WTC11 (cell line): ENCODE data around the gene OR3A3. TPM values are rescaled to one million over a fixed set of nuclear protein-coding genes. Genes with fewer than 3 reads are reported as not detected.
"Not testable (repeated sequence)": the region's sequence is repeated elsewhere in the genome, so short reads cannot be mapped to it uniquely, and the experiment has no call there.

Experiments used
- ATAC-seq: fragments of 200-7000 bp; cut with Tn5 transposase; 2 replicates; pipeline ENCODE4 v1.10.0; 2021; ENCODE audit warnings: mild to moderate bottlenecking, moderate library complexity
- CTCF ChIA-PET: fragments of 300-600 bp; sonication (Branson Sonifier 250); formaldehyde crosslinking; loops from one replicate; lab custom pipeline; 2021; ENCODE audit warnings: antibody characterized with exemption; lab: Charles Lee
- POLR2A ChIA-PET: fragments of 350-600 bp; sonication (Branson Sonifier 250); formaldehyde crosslinking; loops from one replicate; lab custom pipeline; 2021; ENCODE audit warnings: antibody characterized with exemption; lab: Charles Lee
- DNase-seq: peaks from one replicate; pipeline ENCODE4 v3.0.0; 2021; ENCODE audit warnings: low spot score
- H3K27ac Mint-ChIP-seq: 2 replicates; pipeline ENCODE4 v1.8.0; 2021; ENCODE audit warnings: mixed read lengths
- H3K27me3 Mint-ChIP-seq: 2 replicates; pipeline ENCODE4 v1.8.0; 2021; ENCODE audit warnings: low read depth, mild to moderate bottlenecking, moderate library complexity, mixed read lengths
- H3K36me3 Mint-ChIP-seq: 2 replicates; pipeline ENCODE4 v1.8.0; 2021; ENCODE audit warnings: mixed read lengths
- H3K4me1 Mint-ChIP-seq: 2 replicates; pipeline ENCODE4 v1.8.0; 2022; ENCODE audit warnings: mixed read lengths
- H3K4me3 Mint-ChIP-seq: 2 replicates; pipeline ENCODE4 v1.8.0; 2021; ENCODE audit warnings: mild to moderate bottlenecking, moderate library complexity, mixed read lengths
- H3K9me3 Mint-ChIP-seq: 2 replicates; pipeline ENCODE4 v1.8.0; 2021; ENCODE audit warnings: mixed read lengths
- ARID4B ChIP-seq: sonication (generic); formaldehyde crosslinking; IDR thresholded peaks from 2 replicates; pipeline ENCODE4 v1.8.0; 2023; ENCODE audit warnings: missing genetic modification reagents, mild to moderate bottlenecking, borderline replicate concordance
- CDX4 ChIP-seq: fragments of 250-450 bp; sonication (Bioruptor Pico); IDR thresholded peaks from 2 replicates; pipeline ENCODE4 v1.9.0; 2021; ENCODE audit warnings: moderate library complexity, mild to moderate bottlenecking, inconsistent platforms, borderline replicate concordance
- CTCF ChIP-seq: fragments of 200-600 bp; IDR thresholded peaks from 2 replicates; pipeline ENCODE4 v1.8.0; 2022; ENCODE audit warnings: antibody characterized with exemption
- ELF4 ChIP-seq: sonication (generic); formaldehyde crosslinking; IDR thresholded peaks from 2 replicates; pipeline ENCODE4 v1.8.1; 2022; ENCODE audit warnings: low read depth, mild to moderate bottlenecking, moderate library complexity, missing genetic modification reagents
- ETV6 ChIP-seq: sonication (generic); formaldehyde crosslinking; IDR thresholded peaks from 2 replicates; pipeline ENCODE4 v1.8.1; 2022; ENCODE audit warnings: mild to moderate bottlenecking, missing genetic modification reagents
- FOXK1 ChIP-seq: sonication (generic); formaldehyde crosslinking; IDR thresholded peaks from 2 replicates; pipeline ENCODE4 v1.8.0; 2022; ENCODE audit warnings: mild to moderate bottlenecking, moderate library complexity, missing genetic modification reagents
- FOXP4 ChIP-seq: sonication (generic); formaldehyde crosslinking; IDR thresholded peaks from 2 replicates; pipeline ENCODE4 v1.8.0; 2022; ENCODE audit warnings: mild to moderate bottlenecking, missing genetic modification reagents
- GTF2I ChIP-seq: fragments of 250-450 bp; sonication (Bioruptor Pico); conservative IDR thresholded peaks from 2 replicates; pipeline ENCODE4 v1.4.0; 2021; ENCODE audit warnings: mild to moderate bottlenecking
- JUN ChIP-seq: sonication (generic); formaldehyde crosslinking; IDR thresholded peaks from 2 replicates; pipeline ENCODE4 v1.8.0; 2023; ENCODE audit warnings: mild to moderate bottlenecking, missing genetic modification reagents
- MAX ChIP-seq: sonication (generic); formaldehyde crosslinking; IDR thresholded peaks from 2 replicates; pipeline ENCODE4 v1.8.0; 2022; ENCODE audit warnings: mild to moderate bottlenecking, missing genetic modification reagents
- NFYB ChIP-seq: sonication (generic); formaldehyde crosslinking; conservative IDR thresholded peaks from 2 replicates; pipeline ENCODE4 v1.8.0; 2022; ENCODE audit warnings: low read depth, missing genetic modification reagents
- SMAD3 ChIP-seq: sonication (generic); formaldehyde crosslinking; IDR thresholded peaks from 2 replicates; pipeline ENCODE4 v1.8.0; 2022; ENCODE audit warnings: missing genetic modification reagents, mild to moderate bottlenecking, borderline replicate concordance
- SOX15 ChIP-seq: fragments of 250-450 bp; sonication (Bioruptor Pico); IDR thresholded peaks from 2 replicates; pipeline ENCODE4 v1.9.0; 2021; ENCODE audit warnings: mild to moderate bottlenecking
- TEAD1 ChIP-seq: sonication (generic); formaldehyde crosslinking; IDR thresholded peaks from 2 replicates; pipeline ENCODE4 v1.8.0; 2022; ENCODE audit warnings: mild to moderate bottlenecking, missing genetic modification reagents
- ZNF121 ChIP-seq: sonication (generic); formaldehyde crosslinking; IDR thresholded peaks from 2 replicates; pipeline ENCODE4 v1.8.0; 2023; ENCODE audit warnings: missing genetic modification reagents
- ZNF416 ChIP-seq: fragments of 250-450 bp; sonication (Bioruptor Pico); IDR thresholded peaks from 2 replicates; pipeline ENCODE4 v1.9.0; 2021; ENCODE audit warnings: mild to moderate bottlenecking, inconsistent platforms
- ZNF423 ChIP-seq: fragments of 250-450 bp; sonication (Bioruptor Pico); IDR thresholded peaks from 2 replicates; pipeline ENCODE4 v2.1.2; 2022; ENCODE audit warnings: mild to moderate bottlenecking, moderate library complexity
- ZNF512 ChIP-seq: sonication (generic); formaldehyde crosslinking; IDR thresholded peaks from 2 replicates; pipeline ENCODE4 v1.8.1; 2022; ENCODE audit warnings: missing genetic modification reagents, borderline replicate concordance
- total RNA-seq: library from RNA; stranded (reverse); gene quantifications from 3 replicates; pipeline ENCODE4 v1.2.3, GENCODE V29; 2021

OR3A3 gene
- total RNA-seq, 1 experiment from 2014 or later: not detected

GRCh38 chr17:3433215-3433614 lies 22.0 kb downstream of the OR3A3 start:
- H3K4me1 Mint-ChIP-seq, H3K36me3 Mint-ChIP-seq, POLR2A ChIA-PET, H3K4me3 Mint-ChIP-seq, CTCF ChIA-PET, H3K27me3 Mint-ChIP-seq, H3K27ac Mint-ChIP-seq: not testable (repeated sequence)
- TF ChIP-seq FOXP4 (CRISPR knock-in tag) (peak; percentile 65; the same call in 1 of the 2 replicates), JUN (0 out of 2 replicates have a peak, but pooled peaks have one; percentile 38), FOXK1 (CRISPR knock-in tag) (peak; percentile 53; the same call in 1 of the 2 replicates), TEAD1 (0 out of 2 replicates have a peak, but pooled peaks have one; percentile 50), MAX (CRISPR knock-in tag) (peak; percentile 59; the same call in 1 of the 2 replicates), SMAD3 (CRISPR knock-in tag) (0 out of 2 replicates have a peak, but pooled peaks have one; percentile 26)
- peaks cover 34% of the 10 kb centered on the region for H3K9me3 Mint-ChIP-seq
- DNase-seq: peak; percentile 68
- peak; percentile 94 for ATAC-seq

- POLR2A ChIA-PET: no interaction called here
- CTCF ChIA-PET: no interaction called here
- DNase-seq: no peak
- Mint-ChIP-seq H3K27me3 (peaks cover 5% of the 10 kb centered on the region; the same call in 1 of the 2 replicates), H3K36me3 (no peaks in the 10 kb centered on the region), H3K4me3 (no peak within 1 kb of the TSS), H3K4me1 (peaks cover 8% of the 10 kb centered on the region), H3K27ac (no peak within 1 kb of the TSS), H3K9me3 (peaks cover 29% of the 10 kb centered on the region)
- no peak for TF ChIP-seq CTCF
- TF ChIP-seq GTF2I: no peak
- no peak for ATAC-seq
Observed at GRCh38 chr17:3433741-3434140, 22.6 kb downstream of the OR3A3 start, which contains the start of gene OR1E2. TSS of gene OR1E2 (minus strand) at chr17:3433841. CDS start at chr17:3433841, 0 bp downstream.

GRCh38 chr17:3438368-3438767 lies 27.2 kb downstream of the OR3A3 start:
- Mint-ChIP-seq H3K36me3 (no peaks in the 10 kb centered on the region), H3K4me1 (peaks cover 8% of the 10 kb centered on the region), H3K27me3 (no peaks in the 10 kb centered on the region; the same call in 1 of the 2 replicates), H3K9me3 (peaks cover 1% of the 10 kb centered on the region; the same call in 1 of the 2 replicates), H3K27ac (no peak overlapping the region), H3K4me3 (no peak overlapping the region)
- ChIA-PET POLR2A (no interaction called here), CTCF (no interaction called here)
- DNase-seq (no peak), ATAC-seq (no peak)
- no peak for TF ChIP-seq SOX15
- no peak for TF ChIP-seq NFYB (CRISPR knock-in tag)
- no peak for TF ChIP-seq ELF4 (CRISPR knock-in tag)
- TF ChIP-seq ZNF416 (CRISPR knock-in tag): no peak

GRCh38 chr17:3440451-3440850 lies 29.3 kb downstream of the OR3A3 start:
- ChIA-PET CTCF (interaction anchor here (1.2 kb wide), 1 partner anchor 162 kb away, joined by 4 read pairs; no protein-coding TSS in a partner anchor), POLR2A (no interaction called here)
- Mint-ChIP-seq H3K27ac (no peak overlapping the region), H3K4me1 (peaks cover 8% of the 10 kb centered on the region), H3K27me3 (no peaks in the 10 kb centered on the region; the same call in 1 of the 2 replicates), H3K4me3 (no peak overlapping the region), H3K36me3 (no peaks in the 10 kb centered on the region), H3K9me3 (no peaks in the 10 kb centered on the region)
- DNase-seq (no peak), ATAC-seq (no peak)
- TF ChIP-seq ZNF512 (CRISPR knock-in tag) (no peak), CDX4 (CRISPR knock-in tag) (no peak), ZNF423 (CRISPR knock-in tag) (no peak), ARID4B (CRISPR knock-in tag) (no peak), ZNF121 (CRISPR knock-in tag) (no peak), ETV6 (CRISPR knock-in tag) (no peak)
